Neural cell (in vitro differentiated cells): ENCODE measurements around the gene SEC11C. TPM values are rescaled to one million over a fixed set of nuclear protein-coding genes. Genes with fewer than 3 reads are reported as not detected.

Experiments used
- H2AFZ ChIP-seq: fragments of 200-600, 300-800 bp; sonication (generic), shearing (Covaris generic); 2 replicates; pipeline ENCODE4 v1.6.0; 2014; ENCODE audit warnings: low read depth, mild to moderate bottlenecking, antibody characterized with exemption, low read length, moderate library complexity
- H3F3A ChIP-seq: fragments of 200-600 bp; shearing (Covaris generic); 2 replicates; pipeline ENCODE4 v1.6.1; 2016; ENCODE audit warnings: mild to moderate bottlenecking, moderate library complexity, mixed read lengths, antibody characterized with exemption, low read length; ENCODE audit not compliant: insufficient read depth, poor library complexity, severe bottlenecking
- H3K27ac ChIP-seq: fragments of 200-600, 300-800 bp; sonication (generic), shearing (Covaris generic); 2 replicates; pipeline ENCODE4 v1.5.1; 2014; ENCODE audit warnings: mild to moderate bottlenecking, low read length, moderate library complexity
- H3K27me3 ChIP-seq: fragments of 300-800, 200-600 bp; sonication (generic), shearing (Covaris generic); 2 replicates; pipeline ENCODE4 v1.6.0; 2014; ENCODE audit warnings: mild to moderate bottlenecking, low read depth, low read length, moderate library complexity; ENCODE audit not compliant: insufficient read depth
- H3K36me3 ChIP-seq: fragments of 300-800, 200-600 bp; sonication (generic), shearing (Covaris generic); 2 replicates; pipeline ENCODE4 v1.5.1; 2014; ENCODE audit warnings: mild to moderate bottlenecking, antibody characterized with exemption, low read length, moderate library complexity; ENCODE audit not compliant: insufficient read depth
- H3K4me2 ChIP-seq: fragments of 300-800, 200-600 bp; sonication (generic), shearing (Covaris generic); 2 replicates; pipeline ENCODE4 v1.6.0; 2014; ENCODE audit warnings: mild to moderate bottlenecking, low read length
- H3K4me3 ChIP-seq: fragments of 300-800, 200-600 bp; sonication (generic), shearing (Covaris generic); 2 replicates; pipeline ENCODE4 v1.5.1; 2014; ENCODE audit warnings: mild to moderate bottlenecking, low read length, moderate library complexity
- H3K79me2 ChIP-seq: fragments of 200-600 bp; shearing (Covaris generic); replicated peaks from 2 replicates; pipeline ENCODE4 v1.6.0; 2014; ENCODE audit warnings: mild to moderate bottlenecking, low read length, moderate library complexity; ENCODE audit not compliant: insufficient read depth
- H3K9ac ChIP-seq: fragments of 300-800, 200-600 bp; sonication (generic), shearing (Covaris generic); 2 replicates; pipeline ENCODE4 v1.6.1; 2016; ENCODE audit warnings: mild to moderate bottlenecking, low read length, mixed read lengths
- H3K9me2 ChIP-seq: fragments of 200-600 bp; shearing (Covaris generic); 2 replicates; pipeline ENCODE4 v1.6.1; 2016; ENCODE audit warnings: mild to moderate bottlenecking, low read length, mixed read lengths; ENCODE audit not compliant: insufficient read depth
- H3K9me3 ChIP-seq: fragments of 200-600, 300-800 bp; sonication (generic), shearing (Covaris generic); 2 replicates; pipeline ENCODE4 v1.6.1; 2016; ENCODE audit warnings: mild to moderate bottlenecking, mixed run types, low read length, moderate library complexity, mixed read lengths
- H4K20me1 ChIP-seq: fragments of 200-600 bp; shearing (Covaris generic); 2 replicates; pipeline ENCODE4 v1.6.1; 2016; ENCODE audit warnings: mild to moderate bottlenecking, mixed run types; ENCODE audit not compliant: insufficient read depth
- CTCF ChIP-seq: fragments of 450-650 bp; IDR thresholded peaks from 2 replicates; pipeline ENCODE4 v1.5.1; 2014; ENCODE audit warnings: antibody characterized with exemption, mild to moderate bottlenecking, moderate library complexity; ENCODE audit not compliant: poor library complexity, severe bottlenecking
- EP300 ChIP-seq: fragments of 450-650 bp; conservative IDR thresholded peaks from 2 replicates; pipeline ENCODE4 v1.6.1; 2014; ENCODE audit warnings: antibody characterized with exemption, mild to moderate bottlenecking, moderate library complexity; ENCODE audit not compliant: poor library complexity, severe bottlenecking
- EZH2 ChIP-seq: fragments of 200-600, 300-800 bp; shearing (Covaris generic), sonication (generic); IDR thresholded peaks from 2 replicates; pipeline ENCODE4 v1.6.1; 2014; ENCODE audit warnings: antibody characterized with exemption, low read length, borderline replicate concordance, mild to moderate bottlenecking; ENCODE audit not compliant: insufficient read depth, poor library complexity, severe bottlenecking
- MXI1 ChIP-seq: fragments of 450-650 bp; conservative IDR thresholded peaks from 2 replicates; pipeline ENCODE4 v1.6.1; 2014; ENCODE audit warnings: antibody characterized with exemption, mild to moderate bottlenecking; ENCODE audit not compliant: poor library complexity, severe bottlenecking
- POLR2AphosphoS5 ChIP-seq: IDR thresholded peaks from 2 replicates; pipeline ENCODE4 v1.6.1; 2012
- RAD21 ChIP-seq: fragments of 450-650 bp; conservative IDR thresholded peaks from 2 replicates; pipeline ENCODE4 v1.6.1; 2014; ENCODE audit warnings: antibody characterized with exemption, mild to moderate bottlenecking, moderate library complexity
- REST ChIP-seq: IDR thresholded peaks from 2 replicates; pipeline ENCODE4 v1.6.1; 2012; ENCODE audit warnings: borderline replicate concordance
- SMC3 ChIP-seq: fragments of 450-650 bp; conservative IDR thresholded peaks from 2 replicates; pipeline ENCODE4 v1.6.1; 2014; ENCODE audit warnings: antibody characterized with exemption, mild to moderate bottlenecking, moderate library complexity; ENCODE audit not compliant: poor library complexity
- TAF1 ChIP-seq: IDR thresholded peaks from 2 replicates; pipeline ENCODE4 v1.6.1; 2012; ENCODE audit warnings: low read depth
- polyA plus RNA-seq: library from polyadenylated mRNA; depleted of rRNA; stranded (reverse); fragments of >200 nt; gene quantifications from 2 replicates; pipeline ENCODE4 v1.2.3, GENCODE V29; 2014

The SEC11C gene
- polyA plus RNA-seq, 1 donor from 2014 or later: 211 TPM

GRCh38 chr18:59093668-59094067, 46.0 kb upstream of the SEC11C start:
- Histone ChIP-seq H4K20me1 (no peaks in the 10 kb centered on the region), H3K9me3 (no peaks in the 10 kb centered on the region), H3K4me2 (no peak overlapping the region), H3K27ac (no peak overlapping the region), H3K79me2 (no peaks in the 10 kb centered on the region), H3K27me3 (no peaks in the 10 kb centered on the region), H3K9ac (no peak overlapping the region), H3F3A (no peaks in the 10 kb centered on the region), H3K9me2 (no peaks in the 10 kb centered on the region), H3K4me3 (no peak overlapping the region), H2AFZ (no peak overlapping the region), H3K36me3 (no peaks in the 10 kb centered on the region)
- no peak for TF ChIP-seq TAF1
- no peak for TF ChIP-seq POLR2AphosphoS5
- TF ChIP-seq REST: no peak
- TF ChIP-seq EP300: no peak
- TF ChIP-seq EZH2: no peak
- TF ChIP-seq MXI1: no peak
- TF ChIP-seq CTCF: no peak
- TF ChIP-seq RAD21: no peak
- no peak for TF ChIP-seq SMC3

- H3K27ac ChIP-seq: no peak overlapping the region
- H3K9ac ChIP-seq: no peak overlapping the region
- no peaks in the 10 kb centered on the region for H3F3A ChIP-seq
- no peaks in the 10 kb centered on the region for H3K79me2 ChIP-seq
- H2AFZ ChIP-seq: no peak overlapping the region
- no peaks in the 10 kb centered on the region for H3K27me3 ChIP-seq
- no peak for TF ChIP-seq MXI1
- no peak for TF ChIP-seq EP300
- no peak for TF ChIP-seq CTCF
- no peak for TF ChIP-seq TAF1
- TF ChIP-seq SMC3: no peak
- H3K9me2 ChIP-seq: no peaks in the 10 kb centered on the region
- H3K4me3 ChIP-seq: no peak overlapping the region
- no peaks in the 10 kb centered on the region for H4K20me1 ChIP-seq
- H3K9me3 ChIP-seq: no peaks in the 10 kb centered on the region
- H3K4me2 ChIP-seq: no peak overlapping the region
- no peaks in the 10 kb centered on the region for H3K36me3 ChIP-seq
These were observed 45.1 kb upstream of the SEC11C start for GRCh38 chr18:59094569-59094968.
